Esophagus muscularis mucosa (tissue), 4 donors: ENCODE results near the gene F2R. TPM values are rescaled to one million over a fixed set of nuclear protein-coding genes. Genes with fewer than 3 reads are reported as not detected.
"Not testable (repeated sequence)": the region's sequence is repeated elsewhere in the genome, so short reads cannot be mapped to it uniquely, and the experiment has no call there.

Source experiments
- DNase-seq: peaks from one replicate; pipeline ENCODE4 v3.0.0-alpha.2; 2017; ENCODE audit errors: extremely low spot score
- H3K27ac ChIP-seq, 4 donors: fragments of 200-600 bp; sonication (generic); replicated peaks in 1 of 4; 1 replicate in 3 of 4; 2 replicates in 1 of 4; pipeline ENCODE4 v1.5.1; 2016 to 2019; ENCODE audit warnings: mild to moderate bottlenecking in 1 of 4
- H3K27me3 ChIP-seq, 4 donors: fragments of 200-600 bp; sonication (generic); one replicate each; pipeline versions ENCODE4 v1.5.1 to v1.6.0; 2016 to 2019
- H3K36me3 ChIP-seq, 4 donors: fragments of 200-600 bp; sonication (generic); one replicate each; pipeline ENCODE4 v1.5.1; 2016 to 2019
- H3K4me1 ChIP-seq, 4 donors: fragments of 200-600 bp; sonication (generic); one replicate each; pipeline ENCODE4 v1.5.1; 2016 to 2019
- H3K4me3 ChIP-seq, 4 donors: fragments of 200-600 bp; sonication (generic); 1 replicate in 2 of 4; 2 replicates in 2 of 4; pipeline ENCODE4 v1.5.1; 2016 to 2019; ENCODE audit warnings: mild to moderate bottlenecking in 4 of 4, moderate library complexity in 1 of 4
- H3K9me3 ChIP-seq, 4 donors: fragments of 200-600 bp; sonication (generic); 1 replicate in 3 of 4; 2 replicates in 1 of 4; pipeline ENCODE4 v1.5.1; 2016 to 2019
- EP300 ChIP-seq: sonication (generic); formaldehyde crosslinking; IDR thresholded peaks from one replicate; pipeline ENCODE4 v1.6.1; 2017; ENCODE audit warnings: antibody characterized with exemption
- POLR2A ChIP-seq: fragments of 450-650 bp; IDR thresholded peaks from one replicate; pipeline ENCODE4 v1.6.1; 2017; ENCODE audit warnings: antibody characterized with exemption, moderate library complexity, mild to moderate bottlenecking, low read depth
- POLR2AphosphoS5 ChIP-seq, 2 donors: sonication (generic); formaldehyde crosslinking; IDR thresholded peaks; one replicate each; pipeline ENCODE4 v1.6.1; 2017; ENCODE audit warnings: antibody characterized with exemption in 2 of 2
- WGBS: methylation state at CpG from one replicate; pipeline ENCODE4 v1.1.5; 2018; 5-methylcytosine and 5-hydroxymethylcytosine counted together
- intact Hi-C: fragments of 100-400 bp; cut with DNase I; formaldehyde crosslinking; loops from one replicate; pipeline ENCODE4 v1.15.1; 2023
- total RNA-seq, 4 donors: library from RNA; depleted of rRNA; stranded (reverse); fragments of >200 nt; gene quantifications; one replicate each; pipeline versions ENCODE4 v1.1.0 to v1.2.1, GENCODE V29; 2016
- TF ChIP-seq, protein P1 (sequence below), 3 experiments: fragments of 200-600 bp in 2 of 3; fragments of 450-650 bp in 1 of 3; sonication (generic) in 2 of 3; IDR thresholded peaks; one replicate each; pipeline ENCODE4 v1.5.1; 2017 to 2019; ENCODE audit warnings: antibody characterized with exemption in 3 of 3, mild to moderate bottlenecking in 2 of 3, moderate library complexity in 1 of 3

F2R gene
- total RNA-seq, 4 donors from 2014 or later, result 12.1 to 14.1 (median 13.9) TPM

DNA sequence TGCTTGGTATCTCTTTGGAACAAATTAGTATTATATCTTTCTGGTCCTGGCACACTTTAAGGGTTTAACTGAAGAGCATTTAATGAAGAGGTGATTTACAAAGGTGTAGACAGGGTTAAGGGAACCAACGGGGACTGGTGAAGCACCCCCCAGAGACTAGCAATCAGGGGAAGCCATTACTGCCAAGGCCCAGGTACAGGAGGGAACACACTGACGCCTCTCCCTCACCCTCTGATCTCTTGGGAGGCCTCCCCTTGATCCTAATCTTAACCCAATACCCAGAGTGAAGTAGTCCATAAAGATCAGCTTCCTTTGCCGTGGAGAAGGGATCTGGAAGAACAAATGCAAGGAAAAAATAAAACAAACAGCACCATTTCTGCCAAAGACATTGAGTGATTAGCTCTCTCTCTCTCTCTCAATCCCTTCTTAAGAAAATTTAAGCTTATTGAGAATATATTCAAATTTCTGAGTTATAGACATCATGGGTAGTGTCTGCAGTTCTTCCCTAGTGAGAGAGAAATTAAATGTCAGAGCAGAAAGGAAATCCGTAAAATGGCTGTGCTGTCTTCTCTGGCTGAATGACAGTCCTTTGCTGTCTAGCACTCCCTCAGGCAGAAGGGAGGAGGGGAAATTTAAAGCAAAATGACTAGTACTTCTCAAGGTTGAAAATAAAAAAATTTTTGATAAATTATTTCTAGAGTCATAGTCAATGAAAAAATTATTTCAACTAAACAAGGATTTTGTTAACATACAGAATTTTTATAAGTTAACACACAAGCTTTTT is 20.0 kb downstream of the F2R start:
- intact Hi-C loops, result no loop called here
- Histone ChIP-seq H3K4me3 (no peak overlapping the region), H3K27ac (no peak overlapping the region), H3K9me3 (no peaks in the 10 kb centered on the region), H3K36me3 (peaks cover 0 to 11% (median 0%) of the 10 kb centered on the region in 4 donors), H3K4me1 (peaks cover 0 to 8% (median 3%) of the 10 kb centered on the region in 4 donors), H3K27me3 (no peaks in the 10 kb centered on the region)
- DNase-seq, result no peak
- 76% methylated on average over 4 of the region's 4 CpGs for WGBS
- TF ChIP-seq, protein P1, sequence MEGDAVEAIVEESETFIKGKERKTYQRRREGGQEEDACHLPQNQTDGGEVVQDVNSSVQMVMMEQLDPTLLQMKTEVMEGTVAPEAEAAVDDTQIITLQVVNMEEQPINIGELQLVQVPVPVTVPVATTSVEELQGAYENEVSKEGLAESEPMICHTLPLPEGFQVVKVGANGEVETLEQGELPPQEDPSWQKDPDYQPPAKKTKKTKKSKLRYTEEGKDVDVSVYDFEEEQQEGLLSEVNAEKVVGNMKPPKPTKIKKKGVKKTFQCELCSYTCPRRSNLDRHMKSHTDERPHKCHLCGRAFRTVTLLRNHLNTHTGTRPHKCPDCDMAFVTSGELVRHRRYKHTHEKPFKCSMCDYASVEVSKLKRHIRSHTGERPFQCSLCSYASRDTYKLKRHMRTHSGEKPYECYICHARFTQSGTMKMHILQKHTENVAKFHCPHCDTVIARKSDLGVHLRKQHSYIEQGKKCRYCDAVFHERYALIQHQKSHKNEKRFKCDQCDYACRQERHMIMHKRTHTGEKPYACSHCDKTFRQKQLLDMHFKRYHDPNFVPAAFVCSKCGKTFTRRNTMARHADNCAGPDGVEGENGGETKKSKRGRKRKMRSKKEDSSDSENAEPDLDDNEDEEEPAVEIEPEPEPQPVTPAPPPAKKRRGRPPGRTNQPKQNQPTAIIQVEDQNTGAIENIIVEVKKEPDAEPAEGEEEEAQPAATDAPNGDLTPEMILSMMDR (IDR thresholded peaks at IDR 0.05), result no peak
- TF ChIP-seq EP300, result no peak
- TF ChIP-seq POLR2AphosphoS5 (IDR thresholded peaks at IDR 0.05), result no peak
- TF ChIP-seq POLR2A, result no peak

DNA sequence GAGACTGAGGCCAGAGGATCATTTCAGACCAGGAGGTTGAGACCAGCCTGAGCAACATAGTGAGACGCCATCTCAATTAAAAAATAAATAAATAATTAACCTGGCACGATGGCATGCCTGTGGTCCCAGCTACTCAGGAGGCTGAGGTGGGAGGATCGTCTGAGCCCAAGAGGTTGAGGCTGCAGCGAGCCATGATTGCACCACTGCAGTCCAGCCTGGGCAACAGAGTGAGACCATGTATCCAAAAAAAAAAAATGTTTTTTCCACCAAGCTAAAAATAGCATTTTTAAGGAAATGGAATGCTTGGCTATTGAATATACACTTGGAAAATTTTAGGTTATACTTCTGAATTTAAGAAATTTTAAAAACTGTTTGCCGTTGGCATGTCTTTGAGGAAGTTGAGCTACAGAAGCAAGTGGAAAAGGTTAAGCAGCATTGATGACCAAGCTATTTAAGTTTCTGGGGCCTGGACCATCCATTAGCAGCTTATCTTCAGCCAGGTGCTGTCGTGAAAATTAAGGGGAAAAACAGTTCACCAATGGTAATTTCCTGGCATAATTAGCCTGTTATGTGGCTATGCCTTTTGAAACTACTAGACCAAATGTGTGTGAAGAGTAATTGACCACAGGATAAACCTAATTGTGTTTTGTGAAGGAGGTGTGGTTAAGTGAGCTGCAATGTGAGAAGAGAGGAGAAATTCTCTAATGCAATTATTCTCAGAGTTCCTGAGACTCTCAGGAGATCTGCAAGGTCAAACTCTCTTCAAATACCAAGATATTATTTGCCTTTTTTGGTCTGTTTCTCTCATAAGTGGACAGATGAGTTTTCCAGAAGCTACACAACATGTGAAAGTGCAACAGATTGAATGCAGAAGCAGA is 21.0 kb downstream of the F2R start:
- 73% methylated on average over 6 of the region's 6 CpGs for WGBS
- H3K4me1 ChIP-seq, result peaks cover 0 to 8% (median 3%) of the 10 kb centered on the region in 4 donors
- no peaks in the 10 kb centered on the region for H3K27me3 ChIP-seq
- DNase-seq, result no peak
- TF ChIP-seq EP300 (no peak), POLR2AphosphoS5 (IDR thresholded peaks at IDR 0.05) (no peak), POLR2A (no peak)
- TF ChIP-seq, protein P1 (IDR thresholded peaks at IDR 0.05), result no peak
- no peak overlapping the region for H3K4me3 ChIP-seq
- H3K9me3 ChIP-seq, result no peaks in the 10 kb centered on the region
- intact Hi-C loops, result no loop called here
- H3K27ac ChIP-seq, result no peak overlapping the region
- peaks cover 0 to 11% (median 0%) of the 10 kb centered on the region in 4 donors for H3K36me3 ChIP-seq

DNA sequence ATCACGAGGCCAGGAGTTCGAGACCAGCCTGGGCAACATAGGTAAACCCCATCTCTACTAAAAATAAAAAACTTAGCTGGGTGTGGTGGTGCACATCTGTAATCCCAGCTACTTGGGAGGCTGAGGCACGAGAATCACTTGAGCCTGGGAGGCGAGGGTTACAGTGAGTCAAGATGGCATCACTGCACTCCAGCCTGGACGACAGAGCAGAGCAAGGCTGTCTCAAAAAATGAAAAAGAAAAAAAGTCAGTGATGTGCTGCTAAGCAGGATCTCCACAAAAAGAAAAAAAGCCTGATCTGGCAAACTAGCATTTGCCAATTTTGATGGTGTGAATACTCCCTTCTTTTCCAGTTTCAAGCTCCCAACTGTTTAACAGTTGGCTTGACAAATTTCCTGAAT is 21.9 kb downstream of the F2R start:
- intact Hi-C loops, result no loop called here
- Histone ChIP-seq H3K4me3 (no peak overlapping the region), H3K27me3 (no peaks in the 10 kb centered on the region), H3K4me1 (peaks cover 0 to 8% (median 3%) of the 10 kb centered on the region in 4 donors), H3K27ac (no peak overlapping the region), H3K9me3 (no peaks in the 10 kb centered on the region), H3K36me3 (peaks cover 0 to 5% (median 0%) of the 10 kb centered on the region in 4 donors)
- 86% methylated on average over 5 of the region's 5 CpGs for WGBS
- no peak for DNase-seq
- TF ChIP-seq POLR2A (no peak), EP300 (no peak), POLR2AphosphoS5 (IDR thresholded peaks at IDR 0.05) (no peak)
- TF ChIP-seq, protein P1 (IDR thresholded peaks at IDR 0.05), result no peak

DNA sequence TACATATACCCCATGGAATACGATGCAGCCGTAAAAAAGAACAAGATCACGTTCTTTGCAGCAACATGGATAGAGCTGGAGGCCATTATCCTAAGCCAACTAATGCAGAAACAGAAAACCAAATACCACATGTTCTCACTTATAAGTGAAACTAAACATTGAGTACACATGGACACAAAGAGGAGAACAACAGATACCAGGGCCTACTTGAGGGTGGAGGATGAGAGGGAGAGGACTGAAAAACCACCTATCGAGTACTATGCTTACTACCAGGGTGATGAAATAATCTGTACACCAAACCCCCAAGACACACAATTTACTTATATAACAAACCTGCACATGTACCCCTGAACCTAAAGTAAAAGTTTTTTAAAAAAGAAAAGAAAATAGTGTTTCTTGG is 25.6 kb downstream of the F2R start:
- DNase-seq, H3K9me3 ChIP-seq, H3K36me3 ChIP-seq, H3K4me1 ChIP-seq, H3K27ac ChIP-seq, intact Hi-C loops, H3K4me3 ChIP-seq, H3K27me3 ChIP-seq: not testable (repeated sequence)
- 95% methylated on average over 4 of the region's 4 CpGs for WGBS

DNA sequence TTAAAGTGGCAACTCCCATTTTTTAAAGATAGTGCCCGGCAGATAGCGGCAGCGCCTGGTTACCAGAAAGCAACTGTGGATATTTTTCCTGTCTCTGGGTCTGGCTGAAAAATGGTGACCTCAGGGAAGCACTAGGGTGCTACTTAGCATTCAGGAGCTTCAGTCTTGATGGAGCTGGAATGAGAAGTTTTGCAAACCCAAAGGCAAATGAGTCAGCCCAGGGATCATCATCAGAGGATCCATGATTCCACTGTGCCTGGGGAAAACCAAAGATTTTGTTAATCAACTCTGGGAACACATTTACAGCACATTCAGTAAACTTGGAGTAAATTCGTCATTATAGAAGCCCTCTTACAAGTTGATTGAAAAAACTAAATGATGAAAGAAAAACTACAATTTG is 26.7 kb downstream of the F2R start:
- TF ChIP-seq EP300, result no peak
- TF ChIP-seq POLR2AphosphoS5 (IDR thresholded peaks at IDR 0.05), result no peak
- no peak for TF ChIP-seq POLR2A
- TF ChIP-seq, protein P1 (IDR thresholded peaks at IDR 0.05), result no peak
- no peak for DNase-seq
- WGBS, result 98% methylated on average over 4 of the region's 4 CpGs

More for the DNA sequence above, 26.7 kb downstream of the F2R start:
- Histone ChIP-seq H3K27me3 (no peaks in the 10 kb centered on the region), H3K27ac (no peak overlapping the region), H3K4me1 (peaks cover 0 to 6% (median 0%) of the 10 kb centered on the region in 4 donors), H3K9me3 (no peaks in the 10 kb centered on the region), H3K4me3 (no peak overlapping the region), H3K36me3 (no peaks in the 10 kb centered on the region)
- intact Hi-C loops, result no loop called here
